Aorta (tissue), 5 donors: ENCODE results near the gene FARP1. TPM values are rescaled to one million over a fixed set of nuclear protein-coding genes. Genes with fewer than 3 reads are reported as not detected.

Experiments
- ATAC-seq: fragments of 200-7000 bp; cut with Tn5 transposase; one replicate; pipeline ENCODE4 v1.9.1; 2022; ENCODE audit warnings: moderate library complexity; ENCODE audit not compliant: low FRiP score
- DNase-seq, 2 donors: peaks; one replicate each; pipeline ENCODE4 v3.0.0-alpha.2; 2020
- H3K27ac ChIP-seq, 2 donors: one replicate each; pipeline ENCODE4 v1.5.1; 2013; ENCODE audit warnings: low read length in 2 of 2, mild to moderate bottlenecking in 2 of 2, moderate library complexity in 2 of 2, control low read depth in 1 of 2, inconsistent platforms in 1 of 2, low read depth in 1 of 2
- H3K27me3 ChIP-seq, 2 donors: one replicate each; pipeline ENCODE4 v1.6.1; 2013; ENCODE audit warnings: control low read depth in 1 of 2, low read length in 1 of 2, mild to moderate bottlenecking in 1 of 2, moderate library complexity in 1 of 2; ENCODE audit not compliant: insufficient read depth in 2 of 2, control insufficient read depth in 1 of 2
- H3K36me3 ChIP-seq, 2 donors: one replicate each; pipeline ENCODE4 v1.6.1; 2013; ENCODE audit warnings: control low read depth in 1 of 2, low read length in 1 of 2, mild to moderate bottlenecking in 1 of 2; ENCODE audit not compliant: insufficient read depth in 2 of 2, control insufficient read depth in 1 of 2
- H3K4me1 ChIP-seq, 2 donors: one replicate each; pipeline ENCODE4 v1.6.1; 2013; ENCODE audit warnings: low read length in 2 of 2, control low read depth in 1 of 2, mild to moderate bottlenecking in 1 of 2, moderate library complexity in 1 of 2; ENCODE audit not compliant: insufficient read depth in 2 of 2, control insufficient read depth in 1 of 2
- H3K4me3 ChIP-seq, 2 donors: one replicate each; pipeline ENCODE4 v1.5.1; 2013; ENCODE audit warnings: low read length in 2 of 2, control low read depth in 1 of 2, mild to moderate bottlenecking in 1 of 2
- H3K9me3 ChIP-seq: one replicate; pipeline ENCODE4 v1.6.1; 2013; ENCODE audit warnings: mild to moderate bottlenecking, low read length; ENCODE audit not compliant: control insufficient read depth
- WGBS, 2 donors: extraction: QIAGEN DNeasy Blood & Tissue Kit; methylation state at CpG; one replicate each; pipeline ENCODE4 v1.1.7; 2013; 5-methylcytosine and 5-hydroxymethylcytosine counted together
- intact Hi-C, 2 donors: fragments of 100-400 bp; cut with DNase I; formaldehyde crosslinking; loops; one replicate each; pipeline versions ENCODE4 v1.14.2 to v1.15.0; 2022
- polyA plus RNA-seq, 2 donors: library from polyadenylated mRNA; stranded (reverse); fragments of 200-250 nt; gene quantifications; one replicate each; pipeline ENCODE4 v1.2.3, GENCODE V29; 2013
- total RNA-seq, 2 donors: library from RNA; stranded (reverse); fragmentation: NEBNext Ultra II Directional; extraction: Animal tissue kit (Norgen Biotek cat#: 25700); gene quantifications; one replicate each; pipeline ENCODE4 v1.2.1, GENCODE V29; 2021
- donor health status: healthy with polysubstance abuse.
- donor health status: Bipolar disorder and iron deficiency.
- donor health status: DM: no; HTN: no; CAD: no.
- donor health status: DM: no; HTN: no; CAD: no.
- donor health status: DM: yes; HTN: yes; CAD: no.

Gene FARP1
- total and polyA plus RNA-seq, 4 donors: 3.3 to 41.7 (median 23.7) TPM

GRCh38 chr13:98494769-98495168 lies 351.9 kb downstream of the FARP1 start:
- ATAC-seq: no peak
- H3K4me1 ChIP-seq: no peaks in the 10 kb centered on the region

GRCh38 chr13:98495627-98496478 lies 353.0 kb downstream of the FARP1 start:
- H3K9me3 ChIP-seq: no peaks in the 10 kb centered on the region
- no peak overlapping the region for H3K27ac ChIP-seq
- H3K4me3 ChIP-seq: no peak overlapping the region
- ATAC-seq (peak; percentile 83), DNase-seq (no peak)
- no peaks in the 10 kb centered on the region for H3K36me3 ChIP-seq
- H3K4me1 ChIP-seq: no peaks in the 10 kb centered on the region
- H3K27me3 ChIP-seq: no peaks in the 10 kb centered on the region
- 82 to 85% methylated on average over 15 of the region's 15 CpGs for WGBS, 2 donors
- intact Hi-C loops: no loop called here

More at GRCh38 chr13:98494769-98495168, 351.9 kb downstream of the FARP1 start:
- WGBS, 2 donors: 97% methylated on average over 13 of the region's 13 CpGs
- Histone ChIP-seq H3K27me3 (no peaks in the 10 kb centered on the region), H3K36me3 (no peaks in the 10 kb centered on the region), H3K9me3 (no peaks in the 10 kb centered on the region), H3K27ac (no peak overlapping the region), H3K4me3 (no peak overlapping the region)
- no peak for DNase-seq
- intact Hi-C loops: no loop called here

- 81 to 87% methylated on average over 3 of the region's 3 CpGs for WGBS, 2 donors
- no peaks in the 10 kb centered on the region for H3K36me3 ChIP-seq
- no peak for ATAC-seq
- H3K4me3 ChIP-seq: no peak overlapping the region
- H3K4me1 ChIP-seq: no peaks in the 10 kb centered on the region
- no peaks in the 10 kb centered on the region for H3K27me3 ChIP-seq
- intact Hi-C loops: no loop called here
- no peak overlapping the region for H3K27ac ChIP-seq
- no peaks in the 10 kb centered on the region for H3K9me3 ChIP-seq
- no peak for DNase-seq
Observed at GRCh38 chr13:98496479-98496791, 353.5 kb downstream of the FARP1 start.

GRCh38 chr13:98496966-98497365 lies 354.1 kb downstream of the FARP1 start:
- DNase-seq: no peak
- intact Hi-C loops: no loop called here
- WGBS, 2 donors: 92 to 95% methylated on average over 8 of the region's 8 CpGs
- Histone ChIP-seq H3K36me3 (no peaks in the 10 kb centered on the region), H3K9me3 (no peaks in the 10 kb centered on the region), H3K4me1 (no peaks in the 10 kb centered on the region), H3K27me3 (no peaks in the 10 kb centered on the region), H3K4me3 (no peak overlapping the region), H3K27ac (no peak overlapping the region)
- ATAC-seq: no peak

DNA sequence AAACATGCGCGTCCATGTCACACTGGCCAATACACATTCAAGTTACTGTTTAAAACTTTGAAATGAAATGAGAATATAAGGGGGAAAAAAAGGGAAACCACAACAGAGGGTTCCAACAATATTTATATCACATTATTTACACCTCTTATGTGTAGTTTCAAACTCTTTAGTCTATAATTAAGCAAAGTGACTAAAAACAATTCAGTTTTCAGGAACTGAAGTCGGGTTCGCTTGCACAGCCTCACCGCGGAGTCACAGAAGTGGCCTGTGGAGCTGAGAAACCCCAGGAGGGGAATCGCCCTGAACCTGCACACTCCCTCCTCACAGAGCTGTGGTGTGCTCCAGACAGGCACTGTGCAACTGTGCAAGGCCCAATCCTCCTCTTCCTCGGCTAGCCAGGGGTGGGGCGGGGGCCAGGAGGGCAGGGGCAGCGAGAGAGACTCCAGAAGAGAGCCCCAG lies 358.1 kb downstream of the FARP1 start:
- Histone ChIP-seq H3K4me1 (peaks cover 3 to 7% of the 10 kb centered on the region in 2 donors), H3K27me3 (no peaks in the 10 kb centered on the region), H3K9me3 (no peaks in the 10 kb centered on the region), H3K36me3 (no peaks in the 10 kb centered on the region), H3K27ac (no peak overlapping the region), H3K4me3 (no peak overlapping the region)
- DNase-seq: no peak
- intact Hi-C loops: loop anchor here in 1 of 2 donors (5.0 kb wide), 1 partner anchor 66 kb away; no protein-coding TSS in a partner anchor
- ATAC-seq: no peak
- 96 to 97% methylated on average over 10 of the region's 10 CpGs for WGBS, 2 donors

GRCh38 chr13:98503175-98504028 lies 360.5 kb downstream of the FARP1 start:
- Histone ChIP-seq H3K27ac (peak overlapping the region in 1 of 2 donors; percentile 80), H3K36me3 (no peaks in the 10 kb centered on the region), H3K27me3 (no peaks in the 10 kb centered on the region), H3K4me1 (peaks cover 8 to 10% of the 10 kb centered on the region in 2 donors), H3K9me3 (no peaks in the 10 kb centered on the region), H3K4me3 (no peak overlapping the region)
- 33 to 43% methylated on average over 10 of the region's 10 CpGs for WGBS, 2 donors
- ATAC-seq (peak; percentile 54), DNase-seq (no peak)
- intact Hi-C loops: loop anchor here in 1 of 2 donors (5.0 kb wide), 1 partner anchor 64 kb away; no protein-coding TSS in a partner anchor

- intact Hi-C loops: loop anchor here in 1 of 2 donors (5.0 kb wide), 1 partner anchor 63 kb away; no protein-coding TSS in a partner anchor
- no peak overlapping the region for H3K4me3 ChIP-seq
- DNase-seq (no peak), ATAC-seq (no peak)
- no peaks in the 10 kb centered on the region for H3K27me3 ChIP-seq
- no peaks in the 10 kb centered on the region for H3K9me3 ChIP-seq
- WGBS, 2 donors: 13 to 15% methylated on average over 1 of the region's 1 CpG
- no peaks in the 10 kb centered on the region for H3K36me3 ChIP-seq
- peaks cover 8 to 10% of the 10 kb centered on the region in 2 donors for H3K4me1 ChIP-seq
- peak overlapping the region in 1 of 2 donors; percentile 65 for H3K27ac ChIP-seq
Observed at GRCh38 chr13:98504029-98504351, 361.1 kb downstream of the FARP1 start.

- Histone ChIP-seq H3K27ac (no peak overlapping the region), H3K27me3 (no peaks in the 10 kb centered on the region), H3K4me1 (peaks cover 8 to 10% of the 10 kb centered on the region in 2 donors), H3K4me3 (no peak overlapping the region), H3K9me3 (no peaks in the 10 kb centered on the region), H3K36me3 (no peaks in the 10 kb centered on the region)
- DNase-seq: no peak
- intact Hi-C loops: loop anchor here in 1 of 2 donors (5.0 kb wide), 1 partner anchor 63 kb away; no protein-coding TSS in a partner anchor
- ATAC-seq: no peak
- WGBS, 2 donors: 89 to 92% methylated on average over 12 of the region's 12 CpGs
Observed at GRCh38 chr13:98504371-98504963, 361.6 kb downstream of the FARP1 start.
